Inflammatory macrophage (primary cell): ENCODE data around the gene SLC27A2.
"Not testable (repeated sequence)": the region's sequence is repeated elsewhere in the genome, so short reads cannot be mapped to it uniquely, and the experiment has no call there.

Source experiments
- DNase-seq, 2 donors: peaks; one replicate each; pipeline ENCODE4 v3.0.0-alpha.2; 2020 to 2022
- total RNA-seq, 18 experiments: gene quantifications; one replicate each; lab custom pipeline; 2026; ENCODE audit warnings: mixed read lengths in 6 of 18, inconsistent platforms in 2 of 18; lab: John Stamatoyannopoulos, UW

The SLC27A2 gene
- total RNA-seq: 0.21 to 1.9 (median 0.72) reads per million in 18 experiments

GRCh38 chr15:50181969-50182218, at the start of gene SLC27A2:
Gene SLC27A2, plus strand, starts transcription at chr15:50182196. Its CDS starts 232 bp downstream, at chr15:50182428.
- no peak for DNase-seq

GRCh38 chr15:50132251-50132984, 49.6 kb upstream of the SLC27A2 start:
- DNase-seq: peak; percentile 68 to 79

GRCh38 chr15:50134524-50135024, 47.4 kb upstream of the SLC27A2 start:
- DNase-seq: peak; percentile 87 to 91

- DNase-seq: peak in 1 of 2 donors; percentile 66
Observed at GRCh38 chr15:50135031-50135551, 46.9 kb upstream of the SLC27A2 start.

GRCh38 chr15:50137330-50137761, 44.6 kb upstream of the SLC27A2 start:
- DNase-seq: peak in 1 of 2 donors; percentile 45

GRCh38 chr15:50137893-50138292, 44.1 kb upstream of the SLC27A2 start:
- no peak for DNase-seq

- peak in 1 of 2 donors; percentile 27 for DNase-seq
Observed at GRCh38 chr15:50138391-50138790, 43.6 kb upstream of the SLC27A2 start.

- DNase-seq: no peak
Observed at GRCh38 chr15:50140098-50140497, 41.9 kb upstream of the SLC27A2 start.

- DNase-seq: no peak
Observed at GRCh38 chr15:50140983-50141382, 41.0 kb upstream of the SLC27A2 start.

GRCh38 chr15:50141856-50142255, 40.1 kb upstream of the SLC27A2 start:
- no peak for DNase-seq

- no peak for DNase-seq
Observed at GRCh38 chr15:50143255-50143860, 38.6 kb upstream of the SLC27A2 start.

- peak; percentile 44 to 57 for DNase-seq
Observed at GRCh38 chr15:50144341-50145120, 37.5 kb upstream of the SLC27A2 start.

- DNase-seq: peak in 1 of 2 donors; percentile 70
Observed at GRCh38 chr15:50145451-50145872, 36.5 kb upstream of the SLC27A2 start.

- DNase-seq: peak; percentile 74 to 83
Observed at GRCh38 chr15:50146632-50147031, 35.4 kb upstream of the SLC27A2 start.

- DNase-seq: no peak
Observed at GRCh38 chr15:50148362-50148963, 33.5 kb upstream of the SLC27A2 start.

- DNase-seq: no peak
Observed at GRCh38 chr15:50149090-50149489, 32.9 kb upstream of the SLC27A2 start.

GRCh38 chr15:50150349-50150748, 31.6 kb upstream of the SLC27A2 start:
- DNase-seq: no peak

GRCh38 chr15:50150851-50151250, 31.1 kb upstream of the SLC27A2 start:
- no peak for DNase-seq

GRCh38 chr15:50151476-50151875, 30.5 kb upstream of the SLC27A2 start:
- no peak for DNase-seq

- not testable (repeated sequence) for DNase-seq
Observed at GRCh38 chr15:50158236-50158635, 23.8 kb upstream of the SLC27A2 start.

- no peak for DNase-seq
Observed at GRCh38 chr15:50162969-50163718, 18.9 kb upstream of the SLC27A2 start.
